Measurements from ENCODE around the gene KMT5B.
"Not testable (repeated sequence)": the region's sequence is repeated elsewhere in the genome, so short reads cannot be mapped to it uniquely, and the experiment has no call there.

The KMT5B gene

GRCh38 chr11:68254421-68254820, 41.3 kb upstream of the KMT5B start:
- no peak for TF ChIP-seq CTCF (IDR thresholded peaks at IDR 0.05; ENCODE audit: low read depth, low read length)
- H3K4me1 ChIP-seq = no peaks in the 10 kb centered on the region
- no peaks in the 10 kb centered on the region for H3K36me3 ChIP-seq
- no peaks in the 10 kb centered on the region for H3K27me3 ChIP-seq
- no peak for DNase-seq
- no peak overlapping the region for H3K4me3 ChIP-seq (ENCODE audit: low read depth, low read length)
- H3K9me3 ChIP-seq = no peaks in the 10 kb centered on the region

GRCh38 chr11:68251765-68252164, 38.7 kb upstream of the KMT5B start:
- Histone ChIP-seq H3K36me3 (no peaks in the 10 kb centered on the region), H3K27me3 (no peaks in the 10 kb centered on the region), H3K9me3 (no peaks in the 10 kb centered on the region), H3K4me3 (ENCODE audit: low read depth, low read length) (no peak overlapping the region), H3K4me1 (no peaks in the 10 kb centered on the region)
- no peak for TF ChIP-seq CTCF (IDR thresholded peaks at IDR 0.05; ENCODE audit: low read depth, low read length)
- no peak for DNase-seq

GRCh38 chr11:68244912-68245311, 31.8 kb upstream of the KMT5B start:
- DNase-seq; H3K36me3 ChIP-seq; H3K9me3 ChIP-seq; H3K27me3 ChIP-seq; H3K4me3 ChIP-seq (ENCODE audit: low read depth, low read length); H3K4me1 ChIP-seq: not testable (repeated sequence)

GRCh38 chr11:68243847-68244246, 30.8 kb upstream of the KMT5B start:
- DNase-seq; H3K4me3 ChIP-seq (ENCODE audit: low read depth, low read length); H3K4me1 ChIP-seq; H3K9me3 ChIP-seq; H3K27me3 ChIP-seq; H3K36me3 ChIP-seq: not testable (repeated sequence)

- TF ChIP-seq CTCF (IDR thresholded peaks at IDR 0.05; ENCODE audit: low read depth, low read length) = no peak
- DNase-seq = no peak
- Histone ChIP-seq H3K36me3 (no peaks in the 10 kb centered on the region), H3K4me1 (no peaks in the 10 kb centered on the region), H3K9me3 (no peaks in the 10 kb centered on the region), H3K27me3 (no peaks in the 10 kb centered on the region), H3K4me3 (ENCODE audit: low read depth, low read length) (no peak overlapping the region)
These were observed 29.5 kb upstream of the KMT5B start for GRCh38 chr11:68242616-68243015.

- peaks cover 2% of the 10 kb centered on the region; the same call in 1 of the 2 replicates for H3K9me3 ChIP-seq
- H3K27me3 ChIP-seq = no peaks in the 10 kb centered on the region
- no peak overlapping the region for H3K4me3 ChIP-seq (ENCODE audit: low read depth, low read length)
- no peak for TF ChIP-seq CTCF (IDR thresholded peaks at IDR 0.05; ENCODE audit: low read depth, low read length)
- DNase-seq = no peak
- H3K36me3 ChIP-seq = no peaks in the 10 kb centered on the region
- no peaks in the 10 kb centered on the region for H3K4me1 ChIP-seq
These were observed 18.5 kb upstream of the KMT5B start for GRCh38 chr11:68231621-68232020.

- peaks cover 2% of the 10 kb centered on the region; the same call in 1 of the 2 replicates for H3K9me3 ChIP-seq
- TF ChIP-seq CTCF (IDR thresholded peaks at IDR 0.05; ENCODE audit: low read depth, low read length) = no peak
- H3K27me3 ChIP-seq = no peaks in the 10 kb centered on the region; the same call in 1 of the 2 replicates
- no peak for DNase-seq
- H3K4me3 ChIP-seq (ENCODE audit: low read depth, low read length) = no peak overlapping the region
- H3K4me1 ChIP-seq = no peaks in the 10 kb centered on the region
- H3K36me3 ChIP-seq = no peaks in the 10 kb centered on the region
These were observed 16.5 kb upstream of the KMT5B start for GRCh38 chr11:68229601-68230000.

Measured in BE2C (cell line).